Fibroblast of villous mesenchyme (primary cell): ENCODE results near the gene SBNO2. TPM values are rescaled to one million over a fixed set of nuclear protein-coding genes. Genes with fewer than 3 reads are reported as not detected.

Experiments used
- DNase-seq: peaks from one replicate; pipeline ENCODE4 v3.0.0-alpha.2; 2010; ENCODE audit warnings: low read depth
- H3K4me3 ChIP-seq: 2 replicates; pipeline ENCODE4 v1.5.1; 2011; ENCODE audit warnings: low read depth, mild to moderate bottlenecking, low read length
- CTCF ChIP-seq: IDR thresholded peaks from 2 replicates; pipeline ENCODE4 v1.5.1; 2012; ENCODE audit warnings: low read depth, mild to moderate bottlenecking, low read length; ENCODE audit not compliant: insufficient read depth
- total RNA-seq: library from RNA; depleted of rRNA; stranded (reverse); fragments of >200 nt; gene quantifications from 2 replicates; pipeline ENCODE4 v1.2.3, GENCODE V29; 2012

The SBNO2 gene
- total RNA-seq, 1 donor, result 69.5 TPM

- DNase-seq, result no peak
- H3K4me3 ChIP-seq, result no peak overlapping the region
- TF ChIP-seq CTCF, result no peak
Observed at GRCh38 chr19:1091544-1092175, 82.4 kb downstream of the SBNO2 start.

GRCh38 chr19:1090731-1091543, 83.1 kb downstream of the SBNO2 start:
- TF ChIP-seq CTCF, result no peak
- no peak overlapping the region for H3K4me3 ChIP-seq
- DNase-seq, result no peak

GRCh38 chr19:1089891-1090290, 84.2 kb downstream of the SBNO2 start:
- no peak for TF ChIP-seq CTCF

GRCh38 chr19:1089126-1089771, 84.8 kb downstream of the SBNO2 start:
- no peak overlapping the region for H3K4me3 ChIP-seq
- no peak for DNase-seq
- no peak for TF ChIP-seq CTCF

More at GRCh38 chr19:1089891-1090290, 84.2 kb downstream of the SBNO2 start:
- H3K4me3 ChIP-seq, result no peak overlapping the region
- DNase-seq, result no peak

- H3K4me3 ChIP-seq, result no peak overlapping the region
- TF ChIP-seq CTCF, result no peak
- no peak for DNase-seq
Observed at GRCh38 chr19:1088416-1089010, 85.6 kb downstream of the SBNO2 start.

GRCh38 chr19:1087813-1088415, 86.2 kb downstream of the SBNO2 start:
- no peak for TF ChIP-seq CTCF
- no peak for DNase-seq
- no peak overlapping the region for H3K4me3 ChIP-seq
